Endothelial cell of hepatic sinusoid (primary cell): ENCODE data around the gene KLK1.
"Not testable (repeated sequence)": the region's sequence is repeated elsewhere in the genome, so short reads cannot be mapped to it uniquely, and the experiment has no call there.

ENCODE experiments used
- in situ Hi-C: cut with HindIII; loops from 2 replicates; pipeline ENCODE4 v1.10.0; 2017; ENCODE audit warnings: low sequenced_read_pairs

KLK1 gene

GRCh38 chr19:50770164-50770563 is 53.4 kb downstream of the KLK1 start, which contains the start of gene GPR32:
Gene GPR32, plus strand, starts transcription at chr19:50770464. Its CDS starts 137 bp downstream, at chr19:50770601.
- in situ Hi-C loops, result not testable (repeated sequence)
